Naive B cell (primary cell): ENCODE measurements around the gene TMEM204. TPM values are rescaled to one million over a fixed set of nuclear protein-coding genes. Genes with fewer than 3 reads are reported as not detected.

Source experiments
- ATAC-seq, 2 donors: fragments of 150-1000 bp; cut with Tn5 transposase; 2 replicates each; pipeline ENCODE4 v1.10.0; 2021; ENCODE audit warnings: low read depth in 2 of 2, mild to moderate bottlenecking in 2 of 2, moderate library complexity in 2 of 2
- DNase-seq: peaks from one replicate; pipeline ENCODE4 v3.0.0; 2022
- H3K27ac Mint-ChIP-seq, 6 donors: one replicate each; pipeline ENCODE4 v1.8.0; 2020 to 2022; ENCODE audit warnings: mild to moderate bottlenecking in 6 of 6, mixed read lengths in 6 of 6, moderate library complexity in 5 of 6, inconsistent platforms in 2 of 6
- H3K27me3 Mint-ChIP-seq, 3 donors: one replicate each; pipeline ENCODE4 v1.8.0; 2021 to 2022; ENCODE audit warnings: mixed read lengths in 3 of 3, mild to moderate bottlenecking in 1 of 3
- H3K36me3 Mint-ChIP-seq, 2 donors: one replicate each; pipeline ENCODE4 v1.8.0; 2020 to 2022; ENCODE audit warnings: mixed read lengths in 2 of 2, inconsistent platforms in 1 of 2, mild to moderate bottlenecking in 1 of 2
- H3K4me1 Mint-ChIP-seq, 3 donors: one replicate each; pipeline ENCODE4 v1.8.0; 2020 to 2022; ENCODE audit warnings: mixed read lengths in 3 of 3, inconsistent platforms in 1 of 3, mild to moderate bottlenecking in 1 of 3, moderate library complexity in 1 of 3
- H3K4me3 Mint-ChIP-seq, 8 donors: one replicate each; pipeline ENCODE4 v1.8.0; 2020 to 2022; ENCODE audit warnings: mild to moderate bottlenecking in 8 of 8, mixed read lengths in 8 of 8, moderate library complexity in 8 of 8, inconsistent platforms in 2 of 8
- H3K9me3 Mint-ChIP-seq, 7 donors: one replicate each; pipeline ENCODE4 v1.8.0; 2020 to 2022; ENCODE audit warnings: mixed read lengths in 7 of 7, mild to moderate bottlenecking in 5 of 7, inconsistent platforms in 2 of 7, moderate library complexity in 1 of 7
- polyA plus RNA-seq, 6 donors: library from polyadenylated mRNA; unstranded; fragments of 300-500 nt; fragmentation: Illumina TruSeq; gene quantifications; one replicate each; pipeline ENCODE4 v1.2.3, GENCODE V29; 2021; ENCODE audit warnings: low read depth in 6 of 6

TMEM204 gene
- polyA plus RNA-seq, 6 donors from 2014 or later, result 5.2 to 23.9 (median 6.6) TPM

GRCh38 chr16:1494129-1494640 is 39.3 kb upstream of the TMEM204 start:
- peak overlapping the region; percentile 54 to 100 (median 78) for H3K27ac Mint-ChIP-seq
- peak overlapping the region; percentile 86 to 99 (median 96) for H3K4me3 Mint-ChIP-seq
- ATAC-seq, result no peak
- DNase-seq, result no peak
- H3K9me3 Mint-ChIP-seq, result no peaks in the 10 kb centered on the region
- H3K36me3 Mint-ChIP-seq, result no peaks in the 10 kb centered on the region
- no peaks in the 10 kb centered on the region for H3K27me3 Mint-ChIP-seq
- peaks cover 10 to 19% (median 13%) of the 10 kb centered on the region in 3 donors for H3K4me1 Mint-ChIP-seq

- Mint-ChIP-seq H3K4me3 (peak overlapping the region; percentile 61 to 99 (median 93)), H3K9me3 (no peaks in the 10 kb centered on the region), H3K27me3 (no peaks in the 10 kb centered on the region), H3K36me3 (no peaks in the 10 kb centered on the region), H3K27ac (peak overlapping the region in 1 of 6 donors; percentile 29), H3K4me1 (peaks cover 10 to 19% (median 13%) of the 10 kb centered on the region in 3 donors)
- no peak for DNase-seq
- no peak for ATAC-seq
These were observed 38.8 kb upstream of the TMEM204 start for GRCh38 chr16:1494711-1495110.

- Mint-ChIP-seq H3K27ac (peak overlapping the region in 1 of 6 donors; percentile 29), H3K36me3 (no peaks in the 10 kb centered on the region), H3K9me3 (no peaks in the 10 kb centered on the region), H3K27me3 (no peaks in the 10 kb centered on the region), H3K4me1 (peaks cover 10 to 19% (median 13%) of the 10 kb centered on the region in 3 donors), H3K4me3 (peak overlapping the region; percentile 8 to 98 (median 57))
- ATAC-seq (no peak), DNase-seq (no peak)
These were observed 38.1 kb upstream of the TMEM204 start for GRCh38 chr16:1495211-1495888.

DNA sequence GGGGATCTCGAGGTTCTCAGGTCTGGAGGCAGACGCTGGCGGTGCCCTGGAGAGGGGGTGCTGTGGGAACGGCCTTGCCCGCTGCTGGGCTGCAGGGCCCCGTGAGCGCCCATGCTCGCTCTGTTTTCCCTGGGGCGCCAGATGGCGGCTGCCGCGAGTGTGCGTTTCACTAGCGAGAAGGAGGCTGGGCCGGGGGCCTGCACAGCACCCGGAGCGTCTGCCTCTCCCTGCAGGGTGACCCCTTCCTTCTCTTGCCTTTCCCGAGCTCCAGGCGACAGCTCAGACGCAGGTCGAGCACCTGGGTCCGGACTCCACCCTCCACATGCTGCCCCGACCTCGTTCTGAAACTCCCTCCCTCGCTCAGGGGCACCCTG is 37.6 kb upstream of the TMEM204 start:
- no peak for ATAC-seq
- Mint-ChIP-seq H3K9me3 (no peaks in the 10 kb centered on the region), H3K4me1 (peaks cover 10 to 19% (median 13%) of the 10 kb centered on the region in 3 donors), H3K36me3 (no peaks in the 10 kb centered on the region), H3K4me3 (peak overlapping the region in 3 of 8 donors; percentile 8 to 82 (median 53)), H3K27me3 (no peaks in the 10 kb centered on the region), H3K27ac (no peak overlapping the region)
- DNase-seq, result no peak

GRCh38 chr16:1496464-1496863 is 37.0 kb upstream of the TMEM204 start:
- DNase-seq, result no peak
- Mint-ChIP-seq H3K27me3 (no peaks in the 10 kb centered on the region), H3K9me3 (no peaks in the 10 kb centered on the region), H3K4me3 (peak overlapping the region in 5 of 8 donors; percentile 35 to 74 (median 61)), H3K27ac (no peak overlapping the region), H3K36me3 (no peaks in the 10 kb centered on the region), H3K4me1 (peaks cover 10 to 16% (median 13%) of the 10 kb centered on the region in 3 donors)
- no peak for ATAC-seq

GRCh38 chr16:1497014-1497598 is 36.4 kb upstream of the TMEM204 start:
- peak overlapping the region in 1 of 6 donors; percentile 67 for H3K27ac Mint-ChIP-seq
- no peaks in the 10 kb centered on the region for H3K9me3 Mint-ChIP-seq
- H3K4me3 Mint-ChIP-seq, result peak overlapping the region in 3 of 8 donors; percentile 53 to 74 (median 61)
- H3K27me3 Mint-ChIP-seq, result no peaks in the 10 kb centered on the region
- H3K4me1 Mint-ChIP-seq, result peaks cover 10 to 11% (median 11%) of the 10 kb centered on the region in 3 donors
- no peak for DNase-seq
- ATAC-seq, result no peak
- H3K36me3 Mint-ChIP-seq, result no peaks in the 10 kb centered on the region

GRCh38 chr16:1498899-1499676 is 34.4 kb upstream of the TMEM204 start:
- DNase-seq (no peak), ATAC-seq (no peak)
- no peaks in the 10 kb centered on the region for H3K27me3 Mint-ChIP-seq
- H3K27ac Mint-ChIP-seq, result no peak overlapping the region
- no peaks in the 10 kb centered on the region for H3K9me3 Mint-ChIP-seq
- H3K4me3 Mint-ChIP-seq, result no peak overlapping the region
- H3K36me3 Mint-ChIP-seq, result no peaks in the 10 kb centered on the region
- H3K4me1 Mint-ChIP-seq, result peaks cover 0 to 1% (median 0%) of the 10 kb centered on the region in 3 donors

GRCh38 chr16:1499756-1500464 is 33.6 kb upstream of the TMEM204 start:
- H3K4me3 Mint-ChIP-seq, result no peak overlapping the region
- H3K27ac Mint-ChIP-seq, result no peak overlapping the region
- no peak for DNase-seq
- no peaks in the 10 kb centered on the region for H3K9me3 Mint-ChIP-seq
- no peaks in the 10 kb centered on the region for H3K4me1 Mint-ChIP-seq
- H3K36me3 Mint-ChIP-seq, result no peaks in the 10 kb centered on the region
- H3K27me3 Mint-ChIP-seq, result no peaks in the 10 kb centered on the region
- ATAC-seq, result no peak

GRCh38 chr16:1500465-1501150 is 32.9 kb upstream of the TMEM204 start:
- no peak overlapping the region for H3K4me3 Mint-ChIP-seq

DNA sequence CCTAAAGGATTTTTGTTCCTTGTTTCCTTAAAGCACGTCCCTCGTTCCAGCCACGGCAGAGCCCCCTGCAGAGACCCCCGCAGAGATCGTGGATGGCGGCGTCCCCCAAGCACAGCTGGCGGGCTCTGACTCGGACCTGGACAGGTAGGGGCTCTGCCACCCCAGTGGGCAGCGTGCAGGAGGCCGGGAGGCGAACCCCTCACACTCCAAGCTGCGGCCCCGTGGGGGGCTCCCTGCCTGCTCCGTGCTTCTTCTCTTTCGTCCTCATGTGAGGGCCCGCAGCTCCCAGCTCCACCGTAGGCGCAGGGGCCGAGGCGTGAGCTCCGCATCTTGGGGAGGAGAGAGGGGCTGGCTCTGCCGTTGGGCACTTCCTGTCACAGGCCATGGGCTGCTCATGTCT is 31.8 kb upstream of the TMEM204 start:
- H3K36me3 Mint-ChIP-seq, result no peaks in the 10 kb centered on the region
- H3K4me3 Mint-ChIP-seq, result no peak overlapping the region
- DNase-seq (no peak), ATAC-seq (no peak)
- no peak overlapping the region for H3K27ac Mint-ChIP-seq
- H3K27me3 Mint-ChIP-seq, result no peaks in the 10 kb centered on the region
- H3K9me3 Mint-ChIP-seq, result no peaks in the 10 kb centered on the region
- H3K4me1 Mint-ChIP-seq, result no peaks in the 10 kb centered on the region

More at GRCh38 chr16:1500465-1501150, 32.9 kb upstream of the TMEM204 start:
- Mint-ChIP-seq H3K9me3 (no peaks in the 10 kb centered on the region), H3K36me3 (no peaks in the 10 kb centered on the region), H3K27me3 (no peaks in the 10 kb centered on the region), H3K27ac (no peak overlapping the region), H3K4me1 (no peaks in the 10 kb centered on the region)
- no peak for ATAC-seq
- DNase-seq, result no peak

DNA sequence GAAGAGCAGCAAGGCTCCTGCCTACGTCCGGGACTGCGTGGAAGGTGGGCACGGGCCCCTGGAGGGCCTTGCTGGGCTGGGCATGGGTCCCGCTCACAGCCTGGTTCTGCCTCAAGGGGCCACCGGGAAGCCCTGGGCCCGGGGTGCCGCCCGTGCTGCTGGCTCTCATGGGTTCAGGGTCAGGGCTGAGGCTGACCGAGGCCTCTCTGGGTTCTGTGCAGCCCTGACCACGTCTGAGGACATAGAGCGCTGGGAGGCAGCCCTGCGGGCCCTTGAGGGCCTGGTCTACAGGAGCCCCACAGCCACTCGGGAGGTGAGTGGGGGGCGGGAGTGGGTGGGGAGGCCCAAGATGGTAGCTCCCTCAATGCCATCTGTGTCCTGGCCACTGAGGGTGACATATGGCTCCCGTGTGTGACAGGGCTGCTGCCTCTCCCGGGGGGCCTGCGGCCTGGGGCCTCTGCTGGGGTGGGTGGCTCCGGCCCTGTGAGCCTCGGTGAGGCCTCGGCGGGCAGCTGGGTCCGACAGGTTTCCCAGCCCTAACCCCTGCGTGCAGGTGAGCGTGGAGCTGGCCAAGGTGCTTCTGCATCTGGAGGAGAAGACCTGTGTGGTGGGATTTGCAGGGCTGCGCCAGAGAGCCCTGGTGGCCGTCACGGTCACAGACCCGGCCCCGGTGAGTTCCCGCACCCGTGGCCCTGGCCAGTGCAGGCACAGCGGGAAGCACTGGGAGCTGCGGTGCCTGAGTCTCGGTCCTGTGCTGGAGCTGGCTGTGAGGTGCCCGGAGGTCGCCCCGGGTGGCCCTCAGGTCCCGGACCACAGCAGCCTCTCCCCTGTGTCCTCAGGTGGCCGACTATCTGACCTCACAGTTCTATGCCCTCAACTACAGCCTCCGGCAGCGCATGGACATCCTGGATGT is 31.1 kb upstream of the TMEM204 start:
- Mint-ChIP-seq H3K4me1 (no peaks in the 10 kb centered on the region), H3K27me3 (no peaks in the 10 kb centered on the region), H3K9me3 (no peaks in the 10 kb centered on the region), H3K27ac (no peak overlapping the region), H3K4me3 (peak overlapping the region in 1 of 8 donors; percentile 75), H3K36me3 (peaks cover 0 to 2% of the 10 kb centered on the region in 2 donors)
- ATAC-seq, result no peak
- DNase-seq, result no peak
